ENCODE measurements around the gene SLC7A7.

- TF ChIP-seq EP300 (IDR thresholded peaks at IDR 0.05; ENCODE audit: low read depth) (no peak), CTCF (IDR thresholded peaks at IDR 0.05) (no peak), POLR2AphosphoS5 (IDR thresholded peaks at IDR 0.05) (no peak)
These were observed 11.6 kb downstream of the SLC7A7 start for GRCh38 chr14:22803687-22803974.
